ENCODE data around the gene SNTB2. TPM values are rescaled to one million over a fixed set of nuclear protein-coding genes. Genes with fewer than 3 reads are reported as not detected.

SNTB2 gene
- total RNA-seq, 4 donors from 2014 or later = 14.2 to 31.4 (median 24.1) TPM

GRCh38 chr16:69328854-69329316 lies 141.9 kb downstream of the SNTB2 start:
- Histone ChIP-seq H3K27ac (peak overlapping the region in 2 of 4 donors; percentile 7 to 93), H3K36me3 (peaks cover 0 to 8% (median 2%) of the 10 kb centered on the region in 4 donors), H3K27me3 (no peaks in the 10 kb centered on the region), H3K4me3 (peak overlapping the region in 1 of 4 donors; percentile 82), H3K4me1 (peaks cover 15 to 59% (median 49%) of the 10 kb centered on the region in 4 donors), H3K9me3 (no peaks in the 10 kb centered on the region)
- in situ Hi-C loops (cut with MboI; ENCODE audit: low pct_ligation_motif_present in 1 of 4, low pct_unique_long_range_greater_than_20kb in 1 of 4, low sequenced_read_pairs in 3 of 4) (no loop called here), intact Hi-C loops (cut with DNase I; ENCODE audit: low total_unique reads) (no loop called here)
- TF ChIP-seq CTCF (IDR thresholded peaks at IDR 0.05) = no peak
- TF ChIP-seq EP300 (IDR thresholded peaks at IDR 0.05; ENCODE audit: low read depth) = no peak
- no peak for TF ChIP-seq POLR2AphosphoS5 (IDR thresholded peaks at IDR 0.05)
- no peak for TF ChIP-seq POLR2A (IDR thresholded peaks at IDR 0.05)
- no peak for DNase-seq
- WGBS, 2 donors (ENCODE audit: low coverage in 1 of 2) = 37% methylated on average over 10 of the region's 10 CpGs; no CpG with 5 or more reads in 1 of the 2 donors

GRCh38 chr16:69329369-69330285 lies 142.7 kb downstream of the SNTB2 start:
- WGBS, 2 donors (ENCODE audit: low coverage in 1 of 2) = 11% methylated on average over 40 of the region's 77 CpGs; no CpG with 5 or more reads in 1 of the 2 donors
- DNase-seq = peak; percentile 39
- Histone ChIP-seq H3K4me1 (peaks cover 15 to 52% (median 47%) of the 10 kb centered on the region in 4 donors), H3K9me3 (no peaks in the 10 kb centered on the region), H3K36me3 (peaks cover 0 to 15% (median 6%) of the 10 kb centered on the region in 4 donors), H3K4me3 (peak overlapping the region; percentile 73 to 98 (median 79)), H3K27me3 (no peaks in the 10 kb centered on the region), H3K27ac (peak overlapping the region; percentile 92 to 97 (median 94))
- in situ Hi-C loops (cut with MboI; ENCODE audit: low pct_ligation_motif_present in 1 of 4, low pct_unique_long_range_greater_than_20kb in 1 of 4, low sequenced_read_pairs in 3 of 4) (no loop called here), intact Hi-C loops (cut with DNase I; ENCODE audit: low total_unique reads) (no loop called here)
- TF ChIP-seq POLR2A (IDR thresholded peaks at IDR 0.05) = no peak
- peak in 2 of 3 donors; percentile 17 to 36 for TF ChIP-seq POLR2AphosphoS5 (IDR thresholded peaks at IDR 0.05)

- Histone ChIP-seq H3K4me3 (peak within 1 kb of the TSS; percentile 73 to 98 (median 79)), H3K27me3 (no peaks in the 10 kb centered on the region), H3K4me1 (peaks cover 15 to 51% (median 47%) of the 10 kb centered on the region in 4 donors), H3K9me3 (no peaks in the 10 kb centered on the region), H3K36me3 (peaks cover 0 to 24% (median 9%) of the 10 kb centered on the region in 4 donors), H3K27ac (peak within 1 kb of the TSS; percentile 92 to 97 (median 94))
- peak; percentile 95 for DNase-seq
- WGBS, 2 donors (ENCODE audit: low coverage in 1 of 2) = 0% methylated on average over 54 of the region's 93 CpGs; no CpG with 5 or more reads in 1 of the 2 donors
- in situ Hi-C loops (cut with MboI; ENCODE audit: low pct_ligation_motif_present in 1 of 4, low pct_unique_long_range_greater_than_20kb in 1 of 4, low sequenced_read_pairs in 3 of 4) (no loop called here), intact Hi-C loops (cut with DNase I; ENCODE audit: low total_unique reads) (no loop called here)
- peak; percentile 91 to 97 (median 91) for TF ChIP-seq POLR2AphosphoS5 (IDR thresholded peaks at IDR 0.05)
- no peak for TF ChIP-seq EP300 (IDR thresholded peaks at IDR 0.05; ENCODE audit: low read depth)
- TF ChIP-seq POLR2A (IDR thresholded peaks at IDR 0.05) = peak; percentile 87
- no peak for TF ChIP-seq CTCF (IDR thresholded peaks at IDR 0.05)
Measured at GRCh38 chr16:69330286-69331109, 143.5 kb downstream of the SNTB2 start, which contains the start of gene PDF. Gene PDF (minus strand): TSS chr16:69330588. CDS start chr16:69330570, 18 bp downstream.

- intact Hi-C loops (cut with DNase I; ENCODE audit: low total_unique reads) (no loop called here), in situ Hi-C loops (cut with MboI; ENCODE audit: low pct_ligation_motif_present in 1 of 4, low pct_unique_long_range_greater_than_20kb in 1 of 4, low sequenced_read_pairs in 3 of 4) (no loop called here)
- no peaks in the 10 kb centered on the region for H3K9me3 ChIP-seq
- H3K36me3 ChIP-seq = peaks cover 0 to 26% (median 12%) of the 10 kb centered on the region in 4 donors
- WGBS, 2 donors (ENCODE audit: low coverage in 1 of 2) = 90% methylated on average over 9 of the region's 9 CpGs; no CpG with 5 or more reads in 1 of the 2 donors
- H3K4me3 ChIP-seq = no peak overlapping the region
- no peak for DNase-seq
- no peaks in the 10 kb centered on the region for H3K27me3 ChIP-seq
- TF ChIP-seq POLR2A (IDR thresholded peaks at IDR 0.05) (no peak), POLR2AphosphoS5 (IDR thresholded peaks at IDR 0.05) (no peak), EP300 (IDR thresholded peaks at IDR 0.05; ENCODE audit: low read depth) (no peak), CTCF (IDR thresholded peaks at IDR 0.05) (no peak)
- peaks cover 8 to 26% (median 20%) of the 10 kb centered on the region in 4 donors for H3K4me1 ChIP-seq
- H3K27ac ChIP-seq = no peak overlapping the region
Measured at GRCh38 chr16:69334696-69335095, 147.7 kb downstream of the SNTB2 start.
